IPS-15b (cell line): Measurements from ENCODE around the gene KLHL5.

Source experiments
- H3K27me3 ChIP-seq: one replicate; pipeline ENCODE4 v1.6.1; 2013; ENCODE audit warnings: low read length; ENCODE audit not compliant: control insufficient read depth, insufficient read depth
- H3K36me3 ChIP-seq: one replicate; pipeline ENCODE4 v1.6.1; 2013; ENCODE audit warnings: low read length; ENCODE audit not compliant: control insufficient read depth, insufficient read depth
- H3K4me1 ChIP-seq: one replicate; pipeline ENCODE4 v1.6.1; 2013; ENCODE audit warnings: mild to moderate bottlenecking, low read length; ENCODE audit not compliant: control insufficient read depth, insufficient read depth
- H3K4me3 ChIP-seq: one replicate; pipeline ENCODE4 v1.5.1; 2013; ENCODE audit warnings: low read depth, low read length
- H3K9ac ChIP-seq: one replicate; pipeline ENCODE4 v1.6.1; 2013; ENCODE audit warnings: low read depth, mild to moderate bottlenecking, low read length
- H3K9me3 ChIP-seq: one replicate; pipeline ENCODE4 v1.6.1; 2013; ENCODE audit warnings: mild to moderate bottlenecking, low read length; ENCODE audit not compliant: control insufficient read depth, insufficient read depth

KLHL5 gene

DNA sequence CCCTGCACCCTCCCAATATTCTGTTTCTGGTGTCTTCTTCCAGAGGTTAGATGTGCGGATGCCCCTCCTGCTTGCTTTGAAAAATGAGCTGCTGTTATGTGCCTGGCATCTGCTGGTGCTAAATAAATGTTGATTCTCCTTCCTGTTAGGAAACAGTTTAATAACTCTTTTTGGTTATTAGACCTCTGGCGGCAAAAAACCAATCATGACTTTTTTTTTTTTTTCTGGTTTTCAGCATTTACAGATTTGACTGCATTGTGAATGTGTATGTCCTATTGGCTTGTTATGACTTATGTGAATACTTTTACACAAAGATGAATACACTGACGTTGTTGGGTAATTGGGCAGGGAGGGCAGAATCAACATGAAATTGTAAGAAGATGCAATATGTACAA, 16.2 kb upstream of the KLHL5 start:
- Histone ChIP-seq H3K4me3 (peak overlapping the region; percentile 60), H3K9ac (no peak overlapping the region), H3K4me1 (peaks cover 5% of the 10 kb centered on the region), H3K27me3 (no peaks in the 10 kb centered on the region), H3K9me3 (no peaks in the 10 kb centered on the region), H3K36me3 (no peaks in the 10 kb centered on the region)

DNA sequence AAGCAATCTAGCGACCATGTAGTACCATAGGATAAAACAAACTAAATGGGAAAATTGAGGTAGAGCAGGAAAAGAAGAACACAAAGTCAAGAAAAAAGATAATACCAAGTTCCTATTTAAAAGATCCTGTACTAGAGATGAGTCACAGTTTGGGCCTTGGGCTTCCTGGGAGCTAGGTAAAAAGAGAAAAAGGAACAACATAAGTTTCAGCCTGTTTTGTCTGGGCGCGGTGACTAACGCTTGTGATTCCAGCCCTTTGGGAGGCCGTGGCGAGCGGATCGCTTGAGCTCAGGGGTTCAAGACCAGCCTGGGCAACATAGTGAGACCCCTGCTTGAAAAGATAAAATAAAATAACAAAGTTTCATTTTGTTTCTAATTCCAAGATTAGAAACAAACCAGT, 15.8 kb upstream of the KLHL5 start:
- no peak overlapping the region for H3K9ac ChIP-seq
- peaks cover 5% of the 10 kb centered on the region for H3K4me1 ChIP-seq
- H3K9me3 ChIP-seq = no peaks in the 10 kb centered on the region
- H3K4me3 ChIP-seq = no peak overlapping the region
- no peaks in the 10 kb centered on the region for H3K27me3 ChIP-seq
- H3K36me3 ChIP-seq = no peaks in the 10 kb centered on the region

DNA sequence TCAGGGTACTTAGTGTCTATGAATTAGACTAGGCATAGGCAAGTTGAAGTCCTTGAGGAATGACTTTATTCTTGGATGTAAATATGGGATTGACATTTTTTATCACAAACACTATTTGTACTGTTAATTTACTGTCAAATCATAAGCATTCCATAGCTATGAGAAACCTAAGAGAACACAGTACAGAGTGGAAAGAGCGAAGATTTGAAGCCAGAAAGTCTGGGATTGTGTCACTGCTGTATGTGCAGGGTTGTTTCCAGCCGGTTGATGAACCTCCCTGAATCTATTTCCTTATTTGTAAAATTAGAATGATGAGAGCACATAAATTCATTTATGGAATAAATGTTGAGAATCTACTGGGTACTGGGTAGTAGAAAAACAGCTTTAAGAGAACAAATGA, 14.4 kb upstream of the KLHL5 start:
- H3K27me3 ChIP-seq = no peaks in the 10 kb centered on the region
- no peak overlapping the region for H3K9ac ChIP-seq
- H3K36me3 ChIP-seq = no peaks in the 10 kb centered on the region
- H3K9me3 ChIP-seq = no peaks in the 10 kb centered on the region
- H3K4me3 ChIP-seq = no peak overlapping the region
- H3K4me1 ChIP-seq = peaks cover 8% of the 10 kb centered on the region

DNA sequence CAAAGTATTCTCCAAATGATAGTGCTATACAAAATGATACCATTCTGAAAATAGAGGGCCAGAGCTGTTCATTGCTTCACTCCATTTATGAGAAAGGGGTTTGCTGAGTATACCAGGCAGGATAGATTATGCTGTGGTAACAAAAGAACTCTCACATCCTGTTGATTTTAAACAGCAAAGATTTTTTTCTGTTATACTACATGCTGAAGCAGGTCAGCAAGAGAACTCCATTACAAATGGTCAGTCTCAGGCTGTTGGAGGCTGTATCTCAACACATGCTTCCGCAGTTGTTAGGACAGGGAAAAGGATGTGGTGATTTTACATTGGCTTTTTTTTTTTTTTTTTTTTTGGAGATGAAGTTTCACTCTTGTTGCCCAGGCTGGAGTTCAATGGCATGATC, 13.7 kb upstream of the KLHL5 start:
- H3K27me3 ChIP-seq = no peaks in the 10 kb centered on the region
- no peak overlapping the region for H3K9ac ChIP-seq
- no peak overlapping the region for H3K4me3 ChIP-seq
- peaks cover 6% of the 10 kb centered on the region for H3K4me1 ChIP-seq
- no peaks in the 10 kb centered on the region for H3K9me3 ChIP-seq
- no peaks in the 10 kb centered on the region for H3K36me3 ChIP-seq

DNA sequence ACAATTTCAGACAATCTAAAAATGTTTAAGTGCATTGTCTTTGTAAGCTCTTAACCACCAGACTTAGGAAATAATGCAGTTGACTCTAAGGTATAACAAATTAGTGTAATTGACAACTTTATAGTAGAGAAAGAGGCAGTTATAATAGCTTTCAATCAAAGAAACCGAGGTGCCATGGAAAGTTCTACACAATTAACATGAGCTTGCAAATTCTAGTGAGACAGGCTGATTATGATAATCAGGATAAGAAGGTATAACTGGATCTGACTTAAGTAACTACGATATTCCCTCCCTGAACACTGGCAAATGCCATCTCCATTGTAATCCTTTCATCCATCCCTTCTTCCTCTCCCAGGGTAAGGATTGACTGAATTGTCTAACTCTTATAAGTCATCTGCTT, 11.4 kb upstream of the KLHL5 start:
- Histone ChIP-seq H3K4me3 (no peak overlapping the region), H3K4me1 (peaks cover 10% of the 10 kb centered on the region), H3K9ac (no peak overlapping the region), H3K9me3 (no peaks in the 10 kb centered on the region), H3K27me3 (no peaks in the 10 kb centered on the region), H3K36me3 (no peaks in the 10 kb centered on the region)

DNA sequence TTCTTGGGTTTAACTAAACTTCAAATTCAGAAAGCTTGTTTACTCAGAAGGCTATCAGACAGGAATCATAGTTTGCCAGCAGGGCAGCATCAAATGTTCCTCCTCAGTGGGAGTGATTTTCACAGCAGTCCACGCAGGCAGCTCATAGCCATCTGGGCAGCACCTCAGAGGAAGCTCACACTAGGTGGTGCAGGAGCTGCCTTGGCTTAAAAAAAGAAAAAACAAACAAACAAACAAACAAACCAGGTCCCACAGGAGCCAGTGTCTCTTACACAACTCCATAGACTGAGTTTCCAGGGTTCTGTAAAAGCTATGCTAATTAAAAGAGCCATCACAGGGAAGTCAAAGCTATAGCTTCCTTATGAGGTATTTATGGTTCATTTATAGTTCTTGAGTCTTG, 10.5 kb upstream of the KLHL5 start:
- H3K9ac ChIP-seq = no peak overlapping the region
- no peaks in the 10 kb centered on the region for H3K27me3 ChIP-seq
- H3K4me1 ChIP-seq = peaks cover 10% of the 10 kb centered on the region
- H3K4me3 ChIP-seq = no peak overlapping the region
- no peaks in the 10 kb centered on the region for H3K36me3 ChIP-seq
- no peaks in the 10 kb centered on the region for H3K9me3 ChIP-seq

DNA sequence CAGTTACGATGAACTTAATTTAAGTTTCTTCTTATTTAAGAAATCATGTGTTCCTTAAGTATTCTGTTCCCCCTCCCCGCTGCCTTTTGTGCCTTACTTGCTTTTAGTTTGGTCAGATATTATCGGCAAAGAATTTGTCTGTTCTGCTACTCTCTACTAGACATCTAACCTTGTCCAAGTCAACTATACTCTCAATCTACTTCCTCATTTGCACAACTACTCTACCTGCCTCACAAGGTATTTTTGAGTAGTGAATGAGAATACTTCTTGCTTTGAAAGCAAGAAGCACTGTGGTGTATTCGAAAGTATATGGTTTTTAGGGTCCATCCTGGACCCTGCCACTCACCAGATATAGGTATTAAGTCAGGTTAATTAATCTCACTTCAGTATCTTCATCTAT, 8.0 kb upstream of the KLHL5 start:
- no peaks in the 10 kb centered on the region for H3K36me3 ChIP-seq
- H3K4me3 ChIP-seq = no peak overlapping the region
- peaks cover 10% of the 10 kb centered on the region for H3K4me1 ChIP-seq
- H3K9ac ChIP-seq = no peak overlapping the region
- H3K9me3 ChIP-seq = no peaks in the 10 kb centered on the region
- H3K27me3 ChIP-seq = no peaks in the 10 kb centered on the region

DNA sequence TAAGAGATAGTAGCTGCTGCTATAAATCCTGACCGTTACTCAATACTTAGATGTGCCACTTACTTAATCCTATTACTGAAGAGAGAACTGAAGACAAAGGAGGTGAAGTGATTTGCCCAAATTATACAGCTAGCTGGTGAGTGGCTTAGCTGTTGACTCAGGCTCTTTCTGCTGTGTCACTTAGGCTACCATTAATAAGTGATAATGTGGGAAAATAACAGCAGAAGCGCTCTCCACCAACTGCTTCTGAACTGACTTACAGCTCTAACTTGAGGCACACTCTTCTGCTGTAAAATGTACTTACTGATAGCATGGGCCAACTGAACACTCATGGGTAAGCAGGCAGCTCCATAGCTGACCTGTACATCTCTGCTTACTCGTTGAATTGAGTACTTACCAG, 7.5 kb upstream of the KLHL5 start:
- Histone ChIP-seq H3K9ac (no peak overlapping the region), H3K4me1 (peaks cover 10% of the 10 kb centered on the region), H3K27me3 (no peaks in the 10 kb centered on the region), H3K36me3 (no peaks in the 10 kb centered on the region), H3K9me3 (no peaks in the 10 kb centered on the region), H3K4me3 (no peak overlapping the region)

DNA sequence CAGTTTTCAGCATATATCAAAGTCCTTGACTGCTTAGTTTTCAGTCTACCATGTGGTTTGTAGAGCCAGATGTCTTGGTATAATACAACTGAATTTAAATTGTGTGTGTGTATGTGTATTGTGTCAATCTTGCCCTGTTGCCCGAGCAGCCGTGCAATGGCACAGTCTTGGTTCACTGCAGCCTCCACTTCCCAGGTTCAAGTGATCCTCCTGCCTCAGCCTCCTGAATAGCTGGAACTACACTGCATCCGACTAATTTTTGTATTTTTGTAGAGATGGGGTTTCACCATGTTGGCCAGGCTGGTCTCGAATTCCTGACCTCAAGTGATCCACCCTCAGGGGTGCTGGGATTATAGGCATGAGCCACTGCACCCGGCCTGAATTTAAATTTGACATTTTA, 6.0 kb upstream of the KLHL5 start:
- Histone ChIP-seq H3K9ac (no peak overlapping the region), H3K9me3 (no peaks in the 10 kb centered on the region), H3K4me3 (no peak overlapping the region), H3K36me3 (no peaks in the 10 kb centered on the region), H3K4me1 (peaks cover 10% of the 10 kb centered on the region), H3K27me3 (no peaks in the 10 kb centered on the region)

DNA sequence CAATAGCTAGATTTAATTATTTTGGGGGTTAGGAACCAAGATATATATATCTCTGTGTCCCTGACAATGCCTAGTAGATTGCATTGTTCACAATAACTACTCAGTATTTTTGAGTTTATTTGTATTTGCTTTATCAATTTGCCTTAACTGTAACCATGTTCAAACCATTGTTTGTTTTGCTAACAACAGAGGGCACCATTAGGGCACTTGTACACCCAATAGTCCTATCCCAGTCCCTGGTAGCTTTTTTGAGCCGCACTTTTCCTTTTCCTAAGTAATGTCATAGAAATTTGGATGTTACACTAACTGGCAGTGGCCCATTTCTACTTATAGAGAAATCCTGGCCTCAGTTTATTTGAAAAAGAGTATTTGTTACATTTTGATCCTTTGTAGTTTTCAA, 575 bp upstream of the KLHL5 start:
- no peaks in the 10 kb centered on the region for H3K9me3 ChIP-seq
- no peaks in the 10 kb centered on the region for H3K36me3 ChIP-seq
- H3K9ac ChIP-seq = no peak overlapping the region
- no peaks in the 10 kb centered on the region for H3K27me3 ChIP-seq
- no peak overlapping the region for H3K4me3 ChIP-seq
- H3K4me1 ChIP-seq = peaks cover 15% of the 10 kb centered on the region

DNA sequence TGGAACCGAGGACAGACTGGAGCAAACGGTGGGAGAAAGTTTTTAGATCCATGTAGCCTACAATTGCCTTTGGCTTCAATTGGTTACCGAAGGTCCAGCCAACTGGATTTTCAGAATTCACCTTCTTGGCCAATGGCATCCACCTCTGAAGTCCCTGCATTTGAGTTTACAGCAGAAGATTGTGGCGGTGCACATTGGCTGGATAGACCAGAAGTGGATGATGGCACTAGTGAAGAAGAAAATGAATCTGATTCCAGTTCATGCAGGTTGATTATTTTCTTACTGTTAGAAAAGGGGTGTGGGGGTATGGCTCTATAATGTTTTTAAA, 702 bp downstream of the KLHL5 start:
- Histone ChIP-seq H3K4me1 (peaks cover 15% of the 10 kb centered on the region), H3K4me3 (peak overlapping the region; percentile 14), H3K36me3 (no peaks in the 10 kb centered on the region)

DNA sequence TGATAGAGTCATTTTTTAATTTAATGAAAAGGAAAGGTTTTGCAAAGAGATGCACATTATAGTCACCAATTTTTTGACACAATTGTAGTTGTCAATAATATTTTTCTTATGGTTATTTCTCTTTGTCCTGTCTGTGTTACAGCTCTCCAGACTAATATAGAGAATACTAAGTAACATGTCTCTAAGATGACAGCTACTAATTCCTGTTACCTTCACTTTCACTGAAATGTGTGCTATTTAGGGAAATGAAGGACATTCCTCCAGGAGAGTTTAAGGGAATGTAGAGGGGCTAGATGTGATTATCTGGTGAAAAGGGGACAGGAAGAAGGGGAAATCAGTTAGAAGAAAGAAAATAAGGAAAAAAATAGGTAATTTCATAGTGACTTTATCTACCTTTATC, 1.4 kb downstream of the KLHL5 start:
- no peaks in the 10 kb centered on the region for H3K27me3 ChIP-seq
- no peaks in the 10 kb centered on the region for H3K36me3 ChIP-seq
- H3K4me3 ChIP-seq = no peak overlapping the region
- no peak overlapping the region for H3K9ac ChIP-seq
- peaks cover 15% of the 10 kb centered on the region for H3K4me1 ChIP-seq
- H3K9me3 ChIP-seq = no peaks in the 10 kb centered on the region

More for the DNA sequence above, 702 bp downstream of the KLHL5 start:
- Histone ChIP-seq H3K9me3 (no peaks in the 10 kb centered on the region), H3K9ac (no peak overlapping the region), H3K27me3 (no peaks in the 10 kb centered on the region)

DNA sequence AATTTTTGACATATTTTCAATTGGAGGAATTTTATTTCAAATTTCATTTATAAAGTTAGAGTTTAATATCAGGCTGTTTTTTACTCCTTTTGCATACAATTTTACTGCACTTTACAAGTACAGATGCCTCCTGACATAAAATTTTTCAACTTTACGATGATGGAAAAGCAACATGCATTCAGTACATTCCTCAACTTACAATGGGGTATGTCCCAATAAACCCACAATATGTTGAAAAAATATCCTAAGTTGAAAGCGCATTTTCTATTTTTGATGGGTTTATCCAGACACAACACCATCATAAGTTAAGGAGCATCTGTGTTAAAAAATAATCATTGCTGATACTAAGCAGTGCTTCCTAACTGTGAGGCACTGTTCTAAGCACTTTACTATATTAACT, 4.3 kb downstream of the KLHL5 start:
- Histone ChIP-seq H3K9ac (no peak overlapping the region), H3K36me3 (no peaks in the 10 kb centered on the region), H3K27me3 (no peaks in the 10 kb centered on the region), H3K4me1 (peaks cover 13% of the 10 kb centered on the region), H3K9me3 (no peaks in the 10 kb centered on the region), H3K4me3 (no peak overlapping the region)
